K562 (cell line): ENCODE results near the gene OBSL1. TPM values are rescaled to one million over a fixed set of nuclear protein-coding genes. Genes with fewer than 3 reads are reported as not detected.

ENCODE experiments used
- BHLHE40 ChIP-seq: IDR thresholded peaks from 2 replicates; pipeline ENCODE4 v1.6.1; 2011; ENCODE audit warnings: low read length, improper control_type of control experiment
- BRD9 ChIP-seq: fragments of 450-650 bp; IDR thresholded peaks from 2 replicates; pipeline ENCODE4 v1.6.1; 2018; ENCODE audit warnings: low read depth; ENCODE audit not compliant: partially characterized antibody
- CAMTA2 ChIP-seq: fragments of 250-450 bp; sonication (Bioruptor Pico); conservative IDR thresholded peaks from 2 replicates; pipeline ENCODE4 v1.5.1; 2022
- E2F3 ChIP-seq: fragments of 250-450 bp; sonication (Bioruptor Pico); IDR thresholded peaks from 2 replicates; pipeline ENCODE4 v1.4.0; 2020; ENCODE audit warnings: mild to moderate bottlenecking
- ESRRA ChIP-seq: fragments of 450-650 bp; IDR thresholded peaks from 2 replicates; pipeline ENCODE4 v1.6.1; 2014; ENCODE audit warnings: low read depth, mild to moderate bottlenecking, moderate library complexity, borderline replicate concordance
- FOXA1 ChIP-seq: fragments of 450-650 bp; IDR thresholded peaks from 2 replicates; pipeline ENCODE4 v1.6.1; 2016; ENCODE audit warnings: mild to moderate bottlenecking, borderline replicate concordance
- GATA2 ChIP-seq: sonication (generic); formaldehyde crosslinking; IDR thresholded peaks from 2 replicates; pipeline ENCODE4 v1.4.0; 2020; ENCODE audit warnings: mild to moderate bottlenecking, missing genetic modification reagents
- LARP7 ChIP-seq: fragments of 450-650 bp; IDR thresholded peaks from 2 replicates; pipeline ENCODE4 v1.6.1; 2016
- LCOR ChIP-seq: sonication (generic); formaldehyde crosslinking; IDR thresholded peaks from 2 replicates; pipeline ENCODE4 v1.8.0; 2022; ENCODE audit warnings: mild to moderate bottlenecking, missing genetic modification reagents
- LEF1 ChIP-seq: fragments of 450-650 bp; IDR thresholded peaks from 2 replicates; pipeline ENCODE4 v1.6.1; 2016; ENCODE audit warnings: mild to moderate bottlenecking
- MAFG ChIP-seq: fragments of 450-650 bp; conservative IDR thresholded peaks from 2 replicates; pipeline ENCODE4 v1.6.1; 2016; ENCODE audit warnings: missing genetic modification characterization, missing compliant biosample characterization
- MEF2A ChIP-seq: IDR thresholded peaks from 2 replicates; pipeline ENCODE4 v1.6.1; 2011; ENCODE audit warnings: low read depth, mild to moderate bottlenecking, low read length, moderate library complexity; ENCODE audit not compliant: control insufficient read depth
- NCOR1 ChIP-seq: fragments of 450-650 bp; IDR thresholded peaks from 2 replicates; pipeline ENCODE4 v1.6.1; 2016; ENCODE audit warnings: mild to moderate bottlenecking, moderate library complexity
- NFE2 ChIP-seq: IDR thresholded peaks from 2 replicates; pipeline ENCODE4 v1.6.1; 2014; ENCODE audit warnings: antibody characterized with exemption, low read depth
- NR3C1 ChIP-seq: sonication (generic); formaldehyde crosslinking; IDR thresholded peaks from 2 replicates; pipeline ENCODE4 v1.8.1; 2022; ENCODE audit warnings: missing genetic modification reagents
- RBM25 ChIP-seq: fragments of 200-400 bp; formaldehyde crosslinking; IDR thresholded peaks from 2 replicates; pipeline ENCODE4 v1.6.1; 2018; ENCODE audit warnings: low read length, low read depth, moderate library complexity; ENCODE audit not compliant: severe bottlenecking
- RBM34 ChIP-seq: fragments of 200-400 bp; formaldehyde crosslinking; IDR thresholded peaks from 2 replicates; pipeline ENCODE4 v1.6.1; 2018; ENCODE audit warnings: low read length, borderline replicate concordance; ENCODE audit not compliant: insufficient read depth
- YY1 ChIP-seq, 3 experiments: IDR thresholded peaks; 2 replicates each; pipeline ENCODE4 v1.6.1; 2011; ENCODE audit warnings: low read length in 2 of 3, mild to moderate bottlenecking in 2 of 3, moderate library complexity in 2 of 3, borderline replicate concordance in 1 of 3, control low read depth in 1 of 3, low read depth in 1 of 3; ENCODE audit not compliant: insufficient read depth in 3 of 3, insufficient replicate concordance in 2 of 3, control insufficient read depth in 1 of 3, insufficient read length in 1 of 3; ENCODE audit errors: extremely low read depth in 1 of 3
- ZNF707 ChIP-seq: fragments of 250-450 bp; sonication (Bioruptor Pico); conservative IDR thresholded peaks from 2 replicates; pipeline ENCODE4 v1.8.0; 2022; ENCODE audit warnings: inconsistent platforms, mild to moderate bottlenecking, moderate library complexity
- ZNF766 ChIP-seq: fragments of 200-800 bp; sonication (Bioruptor generic); conservative IDR thresholded peaks from 2 replicates; pipeline ENCODE4 v1.6.1; 2016; ENCODE audit warnings: missing genetic modification characterization, missing compliant biosample characterization
- ZSCAN29 ChIP-seq: fragments of 450-650 bp; IDR thresholded peaks from 2 replicates; pipeline ENCODE4 v1.6.1; 2017
- polyA plus RNA-seq, 8 experiments: library from polyadenylated mRNA; depleted of rRNA in 4 of 8; stranded (reverse) in 5 of 8; unstranded in 3 of 8; fragments of >200 nt; fragmentation: Nextera tagmentation in 2 of 8; fragmentation: Illumina TruSeq in 1 of 8; extraction: Ambion mirVana in 2 of 8; extraction: Trizol in 1 of 8; gene quantifications; 2 replicates each; pipeline versions ENCODE4 v1.2.1 to v1.2.3, GENCODE V29; 2011 to 2014; ENCODE audit warnings: inconsistent platforms in 1 of 8, missing spikeins in 1 of 8
- total RNA-seq, 7 experiments: library from RNA; depleted of rRNA in 6 of 7; stranded (reverse); fragments of >200 nt in 6 of 7; fragmentation: Illumina TruSeq in 2 of 7; extraction: Trizol in 2 of 7; gene quantifications; 2 replicates each; pipeline versions ENCODE4 v1.2.1 to v1.2.3, GENCODE V29; 2011 to 2021; ENCODE audit warnings: low replicate concordance in 1 of 7
- TF ChIP-seq, protein P1 (sequence below), 3 experiments: fragments of 200-800 bp in 1 of 3; fragments of 250-450 bp in 1 of 3; fragments of 450-650 bp in 1 of 3; sonication (Bioruptor Pico) in 1 of 3; sonication (Bioruptor generic) in 1 of 3; formaldehyde crosslinking in 1 of 3; IDR thresholded peaks; 2 replicates each; pipeline versions ENCODE4 v1.6.1 to v1.8.0; 2016 to 2022; ENCODE audit warnings: mild to moderate bottlenecking in 2 of 3, missing genetic modification characterization in 2 of 3, missing compliant biosample characterization in 1 of 3, moderate library complexity in 1 of 3
- TF ChIP-seq, protein P2 (sequence below): fragments of 450-650 bp; IDR thresholded peaks from 2 replicates; pipeline ENCODE4 v1.6.1; 2016; ENCODE audit warnings: antibody characterized with exemption

Gene OBSL1
- total and polyA plus RNA-seq, 9 of the 15 experiments (the other 6 are each of a cell fraction or from before 2014, with no cell fraction given) = 1.2 to 26.6 (median 8.6) TPM

DNA sequence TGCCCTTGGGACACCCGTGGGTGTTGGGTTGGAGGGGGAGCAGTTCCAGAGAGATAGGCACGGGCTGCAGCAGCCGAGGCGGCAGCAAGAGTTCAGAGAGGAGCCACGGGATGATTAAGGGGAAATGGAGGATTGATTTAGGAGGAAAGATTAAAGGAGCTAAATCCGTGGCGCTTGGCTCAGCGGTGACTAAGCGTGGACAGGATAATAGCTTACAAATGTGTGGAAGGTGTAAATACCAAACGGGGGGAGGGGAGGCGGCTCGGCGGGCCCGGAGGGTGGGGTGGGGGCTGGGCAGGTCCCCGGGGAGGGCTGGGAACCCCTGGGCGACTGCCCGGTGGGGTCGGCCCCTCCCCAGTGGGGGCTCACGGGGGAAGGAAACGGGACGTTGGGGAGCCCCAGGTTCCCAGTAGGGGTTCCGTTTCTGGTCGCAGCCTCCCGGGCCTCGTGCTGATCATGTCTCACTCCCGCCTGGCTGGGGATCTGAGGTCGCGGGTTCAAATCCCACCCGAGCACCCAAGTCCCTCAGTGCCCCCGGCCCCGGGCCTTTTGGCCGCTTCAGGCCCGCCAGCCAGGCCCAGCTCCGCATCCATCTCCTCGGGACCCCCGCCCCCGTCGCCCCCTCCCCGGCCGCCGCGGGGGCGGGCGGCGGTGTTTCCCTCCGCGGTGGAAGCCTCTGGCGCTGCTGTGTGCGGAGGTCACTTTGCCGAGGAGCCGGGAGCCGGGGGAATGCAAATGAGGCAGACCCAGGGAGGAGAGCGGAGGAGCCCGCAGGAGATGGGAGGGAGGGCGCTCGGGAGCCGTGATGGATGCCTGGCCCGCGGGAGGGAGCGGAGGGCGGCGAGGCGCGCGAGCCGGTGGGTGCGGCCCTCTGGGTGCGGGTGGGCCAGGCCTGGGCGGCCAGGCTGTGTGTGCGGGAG is 49.0 kb downstream of the OBSL1 start (continued):
- TF ChIP-seq, protein P1, sequence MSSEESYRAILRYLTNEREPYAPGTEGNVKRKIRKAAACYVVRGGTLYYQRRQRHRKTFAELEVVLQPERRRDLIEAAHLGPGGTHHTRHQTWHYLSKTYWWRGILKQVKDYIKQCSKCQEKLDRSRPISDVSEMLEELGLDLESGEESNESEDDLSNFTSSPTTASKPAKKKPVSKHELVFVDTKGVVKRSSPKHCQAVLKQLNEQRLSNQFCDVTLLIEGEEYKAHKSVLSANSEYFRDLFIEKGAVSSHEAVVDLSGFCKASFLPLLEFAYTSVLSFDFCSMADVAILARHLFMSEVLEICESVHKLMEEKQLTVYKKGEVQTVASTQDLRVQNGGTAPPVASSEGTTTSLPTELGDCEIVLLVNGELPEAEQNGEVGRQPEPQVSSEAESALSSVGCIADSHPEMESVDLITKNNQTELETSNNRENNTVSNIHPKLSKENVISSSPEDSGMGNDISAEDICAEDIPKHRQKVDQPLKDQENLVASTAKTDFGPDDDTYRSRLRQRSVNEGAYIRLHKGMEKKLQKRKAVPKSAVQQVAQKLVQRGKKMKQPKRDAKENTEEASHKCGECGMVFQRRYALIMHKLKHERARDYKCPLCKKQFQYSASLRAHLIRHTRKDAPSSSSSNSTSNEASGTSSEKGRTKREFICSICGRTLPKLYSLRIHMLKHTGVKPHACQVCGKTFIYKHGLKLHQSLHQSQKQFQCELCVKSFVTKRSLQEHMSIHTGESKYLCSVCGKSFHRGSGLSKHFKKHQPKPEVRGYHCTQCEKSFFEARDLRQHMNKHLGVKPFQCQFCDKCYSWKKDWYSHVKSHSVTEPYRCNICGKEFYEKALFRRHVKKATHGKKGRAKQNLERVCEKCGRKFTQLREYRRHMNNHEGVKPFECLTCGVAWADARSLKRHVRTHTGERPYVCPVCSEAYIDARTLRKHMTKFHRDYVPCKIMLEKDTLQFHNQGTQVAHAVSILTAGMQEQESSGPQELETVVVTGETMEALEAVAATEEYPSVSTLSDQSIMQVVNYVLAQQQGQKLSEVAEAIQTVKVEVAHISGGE (CRISPR knock-in tag; IDR thresholded peaks at IDR 0.05) = 0 out of 6 replicates have a peak, but pooled peaks of 1 of the 3 experiments have one; percentile 29
- peak in 1 of 3 experiments; percentile 52 for TF ChIP-seq YY1 (IDR thresholded peaks at IDR 0.05; ENCODE audit: borderline replicate concordance in 1 of 3, control insufficient read depth in 1 of 3, extremely low read depth in 1 of 3, insufficient read depth in 3 of 3, insufficient read length in 1 of 3, insufficient replicate concordance in 2 of 3, low read depth in 1 of 3, low read length in 2 of 3)
- TF ChIP-seq GATA2 (CRISPR knock-in tag) = no peak
- TF ChIP-seq NFE2 = peak; percentile 76
- TF ChIP-seq LCOR (CRISPR knock-in tag) = no peak
- TF ChIP-seq, protein P2, sequence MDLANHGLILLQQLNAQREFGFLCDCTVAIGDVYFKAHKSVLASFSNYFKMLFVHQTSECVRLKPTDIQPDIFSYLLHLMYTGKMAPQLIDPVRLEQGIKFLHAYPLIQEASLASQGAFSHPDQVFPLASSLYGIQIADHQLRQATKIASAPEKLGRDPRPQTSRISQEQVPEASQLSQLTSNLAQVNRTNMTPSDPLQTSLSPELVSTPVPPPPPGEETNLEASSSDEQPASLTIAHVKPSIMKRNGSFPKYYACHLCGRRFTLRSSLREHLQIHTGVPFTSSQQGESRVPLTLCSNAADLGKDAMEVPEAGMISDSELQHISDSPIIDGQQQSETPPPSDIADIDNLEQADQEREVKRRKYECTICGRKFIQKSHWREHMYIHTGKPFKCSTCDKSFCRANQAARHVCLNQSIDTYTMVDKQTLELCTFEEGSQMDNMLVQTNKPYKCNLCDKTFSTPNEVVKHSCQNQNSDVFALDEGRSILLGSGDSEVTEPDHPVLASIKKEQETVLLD = peak; percentile 59; the same call in 1 of the 2 replicates
- no peak for TF ChIP-seq ZNF707
- TF ChIP-seq MEF2A = 0 out of 2 replicates have a peak, but pooled peaks have one; percentile 3
- TF ChIP-seq ESRRA = no peak
- TF ChIP-seq CAMTA2 = no peak
- no peak for TF ChIP-seq E2F3 (CRISPR knock-in tag)
- TF ChIP-seq BRD9 = peak; percentile 40
- no peak for TF ChIP-seq RBM34
- peak; percentile 53 for TF ChIP-seq NCOR1
- TF ChIP-seq FOXA1 = no peak
- TF ChIP-seq BHLHE40 = peak; percentile 29; the same call in 1 of the 2 replicates
- TF ChIP-seq ZSCAN29 = no peak
- TF ChIP-seq LARP7 = no peak
- peak; percentile 55 for TF ChIP-seq MAFG (tag)
- TF ChIP-seq NR3C1 (CRISPR knock-in tag) = no peak
- TF ChIP-seq ZNF766 (CRISPR knock-in tag) = peak; percentile 45; the same call in 1 of the 2 replicates
- TF ChIP-seq RBM25 = no peak
- peak; percentile 75; the same call in 1 of the 2 replicates for TF ChIP-seq LEF1
